GM11168 (cell line): ENCODE data around the gene KCNQ1.

Source experiments
- in situ Hi-C: fragments of 300-500 bp; cut with MboI; formaldehyde crosslinking; loops from one replicate; pipeline ENCODE4 v1.12.0; 2022; ENCODE audit warnings: low sequenced_read_pairs; ENCODE audit not compliant: unreplicated experiment

Gene KCNQ1

DNA sequence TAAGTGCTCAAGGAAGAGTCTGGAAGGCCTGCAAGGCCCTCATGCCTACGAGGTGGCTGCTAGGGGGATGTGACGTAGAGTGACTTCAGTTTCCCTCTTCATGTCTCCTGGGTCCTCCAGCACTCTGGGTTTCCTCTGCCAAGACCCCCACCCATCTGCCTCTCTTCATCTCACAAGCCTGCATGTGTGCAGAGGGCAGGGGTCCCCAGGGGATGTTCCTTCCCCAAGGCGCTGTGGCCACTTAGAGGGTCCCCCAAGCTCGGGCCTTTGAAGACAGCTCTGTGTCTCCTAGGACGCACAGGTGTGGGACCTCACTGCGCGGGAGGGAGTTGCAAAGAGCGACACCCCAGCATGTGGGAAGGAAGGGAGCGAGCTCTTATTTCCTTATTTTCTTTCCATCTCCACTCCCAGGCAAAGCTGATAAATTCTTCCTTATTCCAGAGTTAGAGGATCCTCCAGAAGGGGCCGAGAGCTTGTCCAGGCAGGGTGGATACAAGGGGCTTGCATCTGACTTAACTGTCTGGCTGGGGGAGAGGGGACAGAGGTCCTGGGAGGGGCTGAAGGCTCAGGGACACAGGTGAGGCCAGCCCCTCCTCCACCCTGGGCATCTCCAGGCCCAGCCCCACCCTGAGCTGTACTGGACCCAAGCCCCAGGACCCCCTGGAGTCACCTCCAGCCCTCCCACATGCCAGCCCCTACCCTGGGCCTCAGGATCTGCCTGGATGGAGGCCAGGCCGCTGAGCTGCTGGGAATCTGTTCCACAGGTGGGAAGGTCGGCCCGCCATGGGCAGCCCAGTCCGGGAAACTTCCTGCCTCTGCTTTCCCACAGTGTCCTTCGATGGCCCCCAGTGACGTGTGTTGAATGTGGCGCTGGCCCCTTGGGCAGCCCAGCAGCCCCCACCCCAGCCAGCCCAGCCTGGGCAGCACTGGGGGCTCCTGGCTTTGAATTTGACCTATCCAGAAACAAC is 314.7 kb downstream of the KCNQ1 start:
- in situ Hi-C loops = loop anchor here (10.0 kb wide), 1 partner anchor 185 kb away; no protein-coding TSS in a partner anchor

DNA sequence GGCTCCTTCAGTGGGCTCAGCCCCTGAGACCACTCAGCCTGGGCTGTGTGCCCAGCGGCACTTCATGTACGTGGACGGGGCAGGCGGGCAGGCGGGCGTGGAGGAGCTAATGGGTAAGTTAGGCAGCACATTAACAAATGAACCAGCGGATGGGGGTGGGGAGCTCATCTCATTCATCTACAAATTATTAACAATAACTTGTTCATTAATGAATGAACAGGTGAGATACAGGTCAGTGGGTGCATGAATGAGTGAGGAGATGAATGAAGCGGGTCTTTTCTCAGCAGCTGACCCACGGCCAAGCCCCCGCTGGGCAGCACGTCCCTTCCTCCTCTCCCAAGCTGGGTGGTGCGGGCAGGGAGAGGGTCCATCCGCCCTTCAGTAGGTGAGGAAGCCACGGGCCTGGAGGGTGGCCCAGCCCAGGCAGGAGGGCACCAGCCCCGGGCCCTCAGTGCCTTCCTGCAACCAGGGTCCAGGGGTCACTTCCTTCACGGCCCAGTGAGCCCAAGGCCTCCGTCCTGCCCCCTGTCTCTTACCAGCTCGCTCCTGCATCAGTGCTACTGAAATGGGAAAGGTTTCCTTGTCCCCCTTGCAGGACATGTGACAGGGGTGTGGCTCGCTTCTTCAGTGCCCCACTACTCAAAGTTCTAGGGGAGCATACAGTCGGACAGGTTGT is 315.5 kb downstream of the KCNQ1 start:
- in situ Hi-C loops = no loop called here

DNA sequence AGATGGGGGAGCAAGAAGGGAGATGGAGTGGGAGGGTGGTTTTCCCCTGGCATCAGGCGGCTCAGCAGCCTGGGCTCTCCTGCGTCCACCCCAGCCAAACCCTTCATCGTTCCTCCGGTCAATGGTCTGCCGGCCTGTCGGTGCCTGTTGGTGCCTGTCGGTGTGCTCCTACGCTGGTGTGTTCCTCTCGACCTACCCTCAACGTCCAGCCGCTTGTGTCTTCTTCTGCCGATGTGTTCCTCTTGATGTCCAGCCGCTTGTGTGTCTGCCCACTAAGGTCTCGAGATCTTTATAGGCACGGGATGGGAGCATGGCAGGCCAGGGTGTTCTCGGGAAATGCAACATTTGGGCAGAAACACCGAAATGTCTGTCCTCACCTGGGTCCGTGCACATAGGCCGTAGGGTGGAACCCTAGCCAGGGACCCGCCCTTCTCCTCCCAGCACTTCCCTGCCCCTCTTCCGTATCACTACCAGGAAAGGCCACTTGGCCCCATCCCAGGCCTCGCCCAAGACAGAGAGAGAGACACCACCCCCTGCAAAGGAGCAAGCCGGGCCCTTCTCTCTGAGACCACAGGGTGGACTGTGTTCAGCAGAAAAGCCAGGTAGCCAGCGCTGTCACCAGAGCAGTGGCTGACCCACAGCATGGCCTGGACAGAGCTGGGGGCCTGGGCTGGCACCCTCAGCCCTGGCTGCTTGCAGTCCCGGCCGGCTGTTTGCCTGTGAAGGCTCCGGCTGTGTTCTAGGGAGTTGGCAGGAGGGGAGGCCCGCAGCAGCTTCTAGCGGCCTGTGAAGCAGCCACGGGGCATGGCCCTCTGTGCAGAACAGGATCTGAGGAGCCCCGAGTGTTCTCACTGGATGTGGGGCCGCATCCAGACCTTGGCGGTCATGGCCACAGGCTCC is 316.6 kb downstream of the KCNQ1 start:
- in situ Hi-C loops = no loop called here

DNA sequence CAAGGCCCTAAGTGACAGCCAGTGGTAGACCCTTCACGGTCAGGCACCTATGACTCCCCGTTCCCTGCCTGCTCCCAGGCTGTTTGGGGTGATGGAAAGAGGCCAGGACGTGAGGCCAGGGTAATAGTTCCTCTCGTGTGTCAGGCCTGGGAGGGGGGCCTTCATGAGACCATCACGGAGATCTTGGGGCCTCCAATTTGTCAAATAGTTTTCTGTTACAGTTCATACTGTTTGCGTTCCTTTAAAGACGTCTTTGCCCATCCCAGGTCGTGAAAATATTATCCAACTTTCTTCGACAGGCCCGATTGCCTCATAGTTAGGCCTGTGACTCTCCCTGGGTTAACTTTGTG is 317.2 kb downstream of the KCNQ1 start:
- in situ Hi-C loops = no loop called here

DNA sequence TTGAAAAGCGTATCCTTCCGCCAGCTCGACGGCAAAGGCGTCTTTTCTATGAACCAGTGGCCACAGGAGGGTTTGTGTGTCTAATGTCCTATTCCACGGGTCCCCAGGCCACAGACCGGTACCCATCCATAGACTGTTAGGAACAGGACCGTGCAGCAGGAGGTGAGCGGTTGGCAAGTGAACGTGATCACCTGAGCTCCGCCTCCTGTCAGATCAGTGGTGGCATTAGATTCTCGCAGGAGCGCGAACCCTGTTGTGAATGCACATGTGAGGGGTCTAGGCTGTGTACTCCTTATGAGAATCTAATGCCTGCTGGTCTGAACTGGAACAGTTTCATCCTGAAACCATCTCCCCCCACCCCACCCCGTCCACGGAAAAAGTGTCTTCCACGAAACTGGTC is 317.6 kb downstream of the KCNQ1 start:
- in situ Hi-C loops = no loop called here

DNA sequence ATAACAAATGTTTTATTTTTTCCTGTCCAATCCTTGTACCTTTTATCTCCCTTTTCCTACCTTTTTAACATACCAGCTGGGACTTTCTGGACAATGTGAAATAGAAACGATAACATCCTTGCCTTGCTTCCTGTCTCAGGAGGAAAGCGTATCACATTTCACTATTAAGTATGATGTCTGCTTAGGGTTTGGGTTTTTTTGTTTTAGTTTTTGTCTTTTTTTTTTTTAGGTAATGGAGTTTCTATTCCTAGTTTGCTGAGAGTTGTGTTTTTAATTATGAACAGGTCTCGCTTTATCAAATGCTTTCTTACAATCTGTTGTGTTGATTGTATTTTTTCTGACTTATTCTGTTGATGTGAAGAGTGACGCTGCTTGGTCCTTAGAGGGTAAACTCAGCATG is 319.2 kb downstream of the KCNQ1 start:
- in situ Hi-C loops = no loop called here

DNA sequence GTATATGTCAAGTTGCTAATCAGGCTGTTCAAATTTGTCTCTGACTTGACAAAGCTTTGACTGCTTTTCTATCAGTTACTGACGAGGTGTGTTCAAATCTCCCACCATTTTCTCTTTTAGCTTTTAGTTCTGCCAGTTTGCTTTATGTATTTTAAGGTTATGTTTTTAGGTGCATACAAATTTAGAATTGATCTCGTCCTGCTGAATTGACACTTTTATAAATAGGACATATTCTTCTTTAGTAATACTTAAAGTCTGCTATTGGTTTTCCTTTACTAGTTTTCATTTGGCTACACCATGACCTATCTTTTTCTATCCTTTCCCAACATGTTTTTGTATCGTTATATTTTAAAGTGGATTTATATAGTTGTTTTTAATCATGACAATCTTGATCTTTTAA is 320.7 kb downstream of the KCNQ1 start:
- in situ Hi-C loops = no loop called here

DNA sequence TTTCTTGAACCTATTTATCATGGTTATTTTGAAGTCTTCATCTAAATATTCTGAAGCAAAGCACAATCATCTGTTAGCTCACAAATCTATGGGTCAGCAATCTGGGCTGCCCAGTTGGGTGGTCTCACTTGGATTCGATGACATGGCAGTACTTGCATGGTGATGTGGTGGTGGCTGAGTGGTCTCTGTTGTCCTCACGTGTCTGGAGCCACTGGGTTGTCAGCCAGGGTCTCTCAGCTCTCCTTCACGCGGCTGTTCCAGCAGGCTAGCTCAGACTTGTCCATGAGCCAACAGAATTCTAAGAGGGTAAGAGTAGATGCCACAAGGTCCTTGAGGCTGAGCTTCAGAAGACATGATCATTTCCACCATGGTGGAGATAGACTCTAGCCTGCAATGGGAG is 321.4 kb downstream of the KCNQ1 start:
- in situ Hi-C loops = no loop called here

DNA sequence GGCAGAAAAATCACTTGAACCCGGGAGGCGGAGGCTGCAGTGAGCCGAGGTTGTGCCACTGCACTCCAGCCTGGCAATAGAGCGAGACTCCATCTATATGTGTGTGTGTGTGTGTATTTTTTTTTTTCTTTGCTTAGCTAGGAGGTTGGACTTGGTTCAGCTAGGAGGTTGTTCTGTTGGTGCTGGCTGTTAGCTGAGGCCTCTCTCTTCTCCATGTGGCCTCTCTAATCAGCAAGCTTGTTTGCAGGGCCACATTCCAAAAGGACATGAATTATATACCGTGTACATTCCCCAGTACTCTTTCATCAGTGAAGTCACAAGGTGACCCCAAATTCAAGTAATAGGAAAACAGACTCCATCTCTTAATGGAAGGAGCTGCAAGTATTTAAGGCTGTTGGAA is 322.3 kb downstream of the KCNQ1 start:
- in situ Hi-C loops = no loop called here

DNA sequence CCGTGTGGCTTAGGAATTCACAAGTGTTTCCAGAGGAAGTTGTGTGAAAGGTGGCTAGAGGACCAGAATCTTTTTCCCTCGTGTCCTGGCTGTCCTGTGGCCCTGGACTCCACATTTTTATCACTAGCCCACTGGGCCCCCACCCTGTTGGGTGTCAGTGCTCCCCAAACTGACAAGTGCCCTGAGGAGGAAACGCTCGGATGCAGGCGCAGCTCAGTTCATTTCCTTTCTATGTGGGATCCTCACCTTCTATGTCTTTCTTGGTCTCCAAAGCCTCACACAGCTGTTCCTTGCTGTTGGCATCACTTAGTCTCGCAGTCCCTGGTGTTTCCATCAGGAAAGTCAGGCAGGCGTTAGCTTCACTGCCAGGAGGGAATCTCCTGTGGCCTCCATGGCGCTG is 323.0 kb downstream of the KCNQ1 start:
- in situ Hi-C loops = no loop called here

DNA sequence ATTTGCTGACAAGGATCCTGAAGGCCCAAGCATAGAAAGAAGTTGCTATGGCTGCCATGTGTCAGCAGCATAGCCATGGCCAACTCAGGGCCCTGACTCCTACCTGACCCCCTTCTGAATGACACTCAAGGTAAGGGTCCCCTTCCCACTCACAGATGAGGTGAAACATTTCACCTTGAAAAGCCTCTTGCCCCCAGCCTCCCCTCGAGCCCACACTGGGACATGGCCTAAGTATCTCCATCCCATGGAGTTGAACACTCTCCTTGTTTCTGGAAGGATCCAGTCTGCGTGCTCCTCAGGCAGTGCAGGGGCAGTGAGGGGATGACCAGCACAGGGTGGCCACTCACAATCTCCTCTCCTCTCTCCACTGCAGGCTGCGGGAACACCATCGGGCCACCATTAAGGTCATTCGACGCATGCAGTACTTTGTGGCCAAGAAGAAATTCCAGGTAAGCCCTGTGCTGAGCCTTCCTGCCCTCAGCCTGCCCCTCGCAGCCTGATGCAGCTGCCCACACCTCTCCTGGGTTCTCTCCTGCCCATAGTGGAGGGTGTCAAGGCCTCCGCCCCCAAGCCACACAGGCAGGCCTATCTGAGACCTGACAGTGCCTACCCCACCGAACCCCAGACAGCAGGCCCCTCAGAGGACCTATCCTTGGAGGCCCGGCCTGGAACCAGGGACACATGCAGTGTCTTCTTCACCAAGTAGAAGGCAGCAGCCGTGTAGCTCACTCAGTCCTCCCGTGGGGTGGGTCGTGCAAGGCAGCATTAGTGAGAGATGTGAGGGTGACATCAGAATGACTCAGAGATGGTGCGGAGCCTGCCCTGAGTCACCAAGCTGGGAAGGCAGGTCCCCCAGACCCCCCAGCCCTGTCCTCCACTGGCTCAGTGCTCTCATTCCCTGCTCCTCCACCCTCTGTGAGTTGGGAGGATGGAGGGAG is 323.9 kb downstream of the KCNQ1 start:
- in situ Hi-C loops = no loop called here

DNA sequence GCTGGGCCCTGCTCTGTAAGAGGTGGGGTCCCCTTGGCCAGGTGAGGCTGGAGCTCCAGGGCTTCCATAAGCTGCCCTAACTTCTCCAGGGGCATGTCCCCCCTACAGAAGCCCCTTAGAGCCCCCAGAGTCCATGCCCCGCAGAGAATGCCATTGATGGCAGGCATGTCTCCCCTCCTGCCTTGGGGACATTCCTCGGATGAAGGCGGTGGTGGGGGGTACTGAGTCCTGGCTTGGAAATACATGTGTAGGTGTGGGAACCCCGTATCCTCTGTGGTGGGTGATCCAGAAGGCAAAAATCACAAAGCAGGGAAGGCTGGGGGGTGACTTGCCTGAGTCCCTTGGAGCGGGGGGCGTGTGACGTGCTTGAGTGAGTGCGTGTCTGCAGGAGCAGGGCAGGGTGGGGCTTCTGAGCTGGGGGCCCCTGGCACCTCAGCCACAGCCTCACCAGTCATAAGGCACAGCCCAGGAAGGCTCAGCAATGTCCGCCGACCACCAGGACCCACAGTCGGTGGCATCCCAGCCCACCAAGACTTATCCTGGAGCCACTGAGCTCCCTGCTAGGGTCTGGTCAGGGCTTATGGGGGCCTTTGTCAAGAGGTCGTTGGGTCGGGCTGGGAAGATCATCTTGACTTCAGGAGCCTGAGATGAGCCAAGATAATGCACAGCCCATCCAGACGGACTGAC is 324.7 kb downstream of the KCNQ1 start:
- in situ Hi-C loops = no loop called here

DNA sequence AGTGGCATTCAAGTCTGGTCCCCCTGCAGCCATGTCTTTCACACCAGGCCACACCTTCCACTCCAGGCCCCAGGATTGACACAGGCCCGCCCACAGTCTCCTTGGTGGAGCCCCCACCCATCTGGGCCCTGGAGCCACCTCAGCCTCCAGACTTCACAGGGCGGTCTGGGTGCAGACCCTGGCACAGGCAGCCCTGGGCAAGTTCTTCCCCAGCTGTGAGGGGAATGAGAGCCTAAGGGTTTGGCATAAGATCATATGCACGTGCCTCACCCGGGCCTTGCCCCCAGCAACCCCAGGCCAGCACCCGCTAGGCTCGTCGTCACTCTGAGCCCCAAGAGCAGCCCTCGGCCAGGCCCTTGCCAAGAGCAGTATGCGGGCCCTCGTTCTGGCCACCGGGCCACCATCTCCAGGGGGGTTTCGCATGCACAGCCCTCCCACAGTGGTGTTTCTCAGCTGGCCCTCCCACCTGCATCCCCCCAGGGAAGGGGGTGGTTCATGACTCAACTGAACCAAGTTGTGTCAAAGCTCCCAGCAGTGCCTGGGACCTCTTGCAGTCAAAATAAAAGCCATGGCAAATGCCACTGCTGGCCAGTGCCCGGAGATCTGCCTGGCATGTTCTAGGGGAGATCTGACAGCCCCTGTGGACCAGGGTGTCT is 325.4 kb downstream of the KCNQ1 start:
- in situ Hi-C loops = no loop called here

DNA sequence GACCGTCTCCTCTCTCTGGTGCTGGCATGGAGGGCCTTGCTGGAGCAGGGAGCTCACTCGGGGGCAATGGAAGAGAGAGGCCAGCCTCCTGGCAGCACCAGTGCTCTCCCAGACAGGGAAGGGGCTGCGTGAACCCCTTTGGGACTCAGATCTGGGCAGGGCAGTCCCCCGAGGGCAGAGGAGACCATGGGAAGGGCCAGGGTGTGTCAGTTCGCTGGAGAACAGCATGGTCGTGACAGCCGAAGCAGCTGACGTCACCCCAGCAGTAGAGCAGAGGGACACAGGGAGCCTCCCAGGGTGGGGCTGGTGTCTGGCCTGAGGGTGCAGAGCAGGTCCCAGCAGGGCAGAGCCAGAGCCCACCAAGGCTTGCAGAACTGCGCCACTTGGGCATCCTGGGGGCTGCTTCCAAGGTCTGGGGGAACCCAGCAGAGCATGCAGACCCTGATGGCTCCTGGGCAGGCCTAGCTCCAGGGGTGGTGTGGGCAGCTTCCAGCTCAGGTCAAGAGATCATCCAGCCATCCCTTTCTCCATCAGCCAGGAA is 326.0 kb downstream of the KCNQ1 start:
- in situ Hi-C loops = no loop called here

DNA sequence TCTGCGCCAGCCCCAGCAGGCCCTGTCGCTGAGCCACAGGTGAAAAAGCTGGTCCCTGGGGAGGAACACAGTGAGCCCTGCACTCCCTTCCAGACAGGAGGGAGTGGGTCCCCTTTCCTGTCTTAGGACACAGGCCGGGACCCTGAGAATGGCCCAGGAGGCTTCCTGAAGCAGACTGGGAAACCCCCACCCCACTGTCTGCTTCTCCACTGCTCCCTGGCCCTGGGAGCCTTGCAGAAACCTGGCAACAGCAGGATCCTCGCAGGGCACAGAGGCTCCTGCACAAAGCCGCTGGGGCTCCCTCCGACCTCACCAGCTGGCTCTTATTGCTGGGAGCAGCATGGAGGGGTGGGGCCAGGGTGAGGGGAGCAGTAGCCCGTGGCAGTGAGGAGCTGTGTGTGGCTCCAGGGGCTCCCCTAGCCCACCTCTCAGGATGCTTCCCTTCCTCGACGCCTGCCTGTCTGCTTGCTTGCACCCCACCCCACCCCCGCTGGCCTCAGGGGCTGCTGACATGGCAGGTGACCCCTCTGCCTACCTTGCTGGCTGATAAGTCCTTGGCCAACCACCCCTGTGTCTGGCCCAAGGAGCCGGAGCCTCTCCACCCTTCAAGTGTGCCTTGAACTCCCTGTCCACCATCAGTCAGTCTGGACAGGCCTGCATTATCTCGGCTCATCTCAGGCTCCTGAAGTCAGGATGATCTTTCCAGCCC is 327.1 kb downstream of the KCNQ1 start:
- in situ Hi-C loops = no loop called here

DNA sequence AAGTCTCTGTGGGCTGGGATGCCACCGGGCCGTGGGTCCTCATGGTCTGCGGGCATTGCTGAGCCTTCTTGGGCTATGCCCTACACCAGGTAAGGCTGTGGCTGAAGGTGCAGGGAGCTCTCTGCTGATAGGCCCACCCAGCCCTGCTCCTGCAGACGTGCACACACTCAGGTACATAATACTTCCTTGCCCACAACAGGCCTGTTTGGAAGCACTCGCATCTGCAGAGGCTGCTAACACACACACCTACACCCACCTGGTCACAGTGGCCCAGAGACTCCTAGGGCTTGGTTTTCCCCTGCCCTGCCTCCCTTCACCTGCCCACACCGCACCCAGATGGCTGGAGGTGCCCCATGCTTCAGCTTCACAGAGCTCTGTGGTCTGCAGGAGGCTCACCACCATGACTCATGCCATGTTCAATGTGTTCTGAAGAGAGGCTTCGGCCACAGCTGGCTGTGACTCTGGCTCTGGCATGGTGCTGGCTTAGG is 327.8 kb downstream of the KCNQ1 start:
- in situ Hi-C loops = no loop called here
